HG03095 (cell line): ENCODE data around the gene SRRM2.

Source experiments
- ATAC-seq: cut with Tn5 transposase; IDR thresholded peaks from one replicate; pipeline ENCODE4 v1.9.1; 2021; ENCODE audit warnings: moderate library complexity; ENCODE audit not compliant: unreplicated experiment

The SRRM2 gene

GRCh38 chr16:2757344-2757743 is 4.9 kb downstream of the SRRM2 start:
- ATAC-seq, result no peak

DNA sequence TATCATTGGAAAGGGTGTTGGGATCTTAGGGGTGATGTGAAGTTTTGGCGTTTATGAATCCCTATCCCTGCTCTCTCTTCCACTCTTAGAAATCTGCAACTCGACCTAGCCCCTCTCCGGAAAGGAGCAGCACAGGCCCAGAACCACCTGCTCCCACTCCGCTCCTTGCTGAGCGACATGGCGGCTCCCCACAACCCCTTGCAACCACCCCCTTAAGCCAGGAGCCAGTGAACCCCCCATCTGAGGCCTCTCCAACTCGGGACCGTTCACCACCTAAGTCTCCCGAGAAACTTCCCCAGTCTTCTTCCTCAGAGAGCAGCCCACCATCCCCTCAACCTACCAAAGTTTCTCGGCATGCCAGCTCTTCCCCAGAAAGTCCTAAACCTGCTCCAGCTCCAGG is 9.0 kb downstream of the SRRM2 start:
- no peak for ATAC-seq

GRCh38 chr16:2761886-2762583 is 9.6 kb downstream of the SRRM2 start:
- ATAC-seq, result no peak

GRCh38 chr16:2762711-2763110 is 10.3 kb downstream of the SRRM2 start:
- ATAC-seq, result no peak

GRCh38 chr16:2763173-2763572 is 10.7 kb downstream of the SRRM2 start:
- no peak for ATAC-seq

GRCh38 chr16:2764718-2765117 is 12.3 kb downstream of the SRRM2 start:
- ATAC-seq, result no peak

DNA sequence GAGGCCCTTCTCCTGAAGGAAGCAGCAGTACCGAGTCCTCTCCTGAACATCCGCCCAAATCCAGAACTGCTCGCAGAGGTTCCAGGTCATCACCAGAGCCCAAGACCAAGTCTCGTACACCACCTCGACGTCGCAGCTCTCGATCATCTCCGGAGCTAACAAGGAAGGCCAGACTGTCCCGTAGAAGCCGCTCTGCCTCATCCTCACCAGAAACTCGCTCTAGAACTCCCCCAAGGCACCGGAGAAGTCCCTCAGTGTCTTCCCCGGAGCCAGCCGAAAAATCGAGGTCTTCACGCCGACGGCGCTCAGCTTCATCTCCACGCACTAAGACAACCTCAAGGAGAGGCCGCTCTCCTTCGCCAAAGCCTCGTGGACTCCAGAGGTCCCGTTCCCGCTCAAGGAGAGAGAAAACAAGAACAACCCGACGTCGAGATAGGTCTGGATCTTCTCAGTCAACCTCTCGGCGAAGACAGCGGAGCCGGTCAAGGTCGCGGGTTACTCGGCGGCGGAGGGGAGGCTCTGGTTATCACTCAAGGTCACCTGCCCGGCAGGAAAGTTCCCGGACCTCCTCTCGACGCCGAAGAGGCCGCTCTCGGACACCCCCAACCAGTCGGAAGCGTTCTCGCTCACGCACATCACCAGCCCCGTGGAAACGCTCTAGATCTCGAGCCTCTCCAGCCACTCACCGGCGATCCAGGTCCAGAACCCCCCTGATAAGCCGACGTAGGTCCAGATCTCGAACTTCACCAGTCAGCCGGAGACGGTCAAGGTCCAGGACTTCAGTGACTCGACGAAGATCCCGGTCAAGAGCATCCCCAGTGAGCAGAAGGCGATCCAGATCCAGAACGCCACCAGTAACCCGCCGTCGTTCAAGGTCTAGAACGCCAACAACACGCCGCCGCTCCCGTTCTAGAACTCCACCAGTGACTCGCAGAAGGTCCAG is 13.3 kb downstream of the SRRM2 start:
- no peak for ATAC-seq

DNA sequence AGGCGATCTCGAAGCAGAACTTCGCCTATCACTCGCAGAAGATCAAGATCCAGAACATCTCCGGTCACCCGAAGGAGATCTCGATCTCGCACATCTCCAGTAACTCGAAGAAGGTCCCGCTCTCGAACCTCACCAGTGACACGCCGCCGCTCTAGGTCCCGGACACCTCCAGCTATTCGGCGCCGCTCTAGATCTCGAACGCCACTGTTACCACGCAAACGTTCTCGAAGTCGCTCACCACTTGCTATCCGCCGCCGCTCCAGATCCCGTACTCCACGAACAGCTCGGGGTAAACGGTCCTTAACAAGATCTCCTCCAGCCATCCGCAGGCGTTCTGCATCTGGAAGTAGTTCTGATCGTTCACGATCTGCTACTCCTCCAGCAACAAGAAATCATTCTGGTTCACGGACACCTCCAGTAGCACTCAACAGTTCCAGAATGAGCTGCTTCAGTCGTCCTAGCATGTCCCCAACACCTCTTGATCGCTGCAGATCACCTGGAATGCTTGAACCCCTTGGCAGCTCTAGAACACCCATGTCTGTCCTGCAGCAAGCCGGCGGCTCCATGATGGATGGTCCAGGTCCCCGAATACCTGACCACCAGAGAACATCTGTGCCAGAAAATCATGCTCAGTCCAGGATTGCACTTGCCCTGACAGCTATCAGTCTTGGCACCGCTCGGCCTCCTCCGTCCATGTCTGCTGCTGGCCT is 14.1 kb downstream of the SRRM2 start:
- ATAC-seq, result no peak

DNA sequence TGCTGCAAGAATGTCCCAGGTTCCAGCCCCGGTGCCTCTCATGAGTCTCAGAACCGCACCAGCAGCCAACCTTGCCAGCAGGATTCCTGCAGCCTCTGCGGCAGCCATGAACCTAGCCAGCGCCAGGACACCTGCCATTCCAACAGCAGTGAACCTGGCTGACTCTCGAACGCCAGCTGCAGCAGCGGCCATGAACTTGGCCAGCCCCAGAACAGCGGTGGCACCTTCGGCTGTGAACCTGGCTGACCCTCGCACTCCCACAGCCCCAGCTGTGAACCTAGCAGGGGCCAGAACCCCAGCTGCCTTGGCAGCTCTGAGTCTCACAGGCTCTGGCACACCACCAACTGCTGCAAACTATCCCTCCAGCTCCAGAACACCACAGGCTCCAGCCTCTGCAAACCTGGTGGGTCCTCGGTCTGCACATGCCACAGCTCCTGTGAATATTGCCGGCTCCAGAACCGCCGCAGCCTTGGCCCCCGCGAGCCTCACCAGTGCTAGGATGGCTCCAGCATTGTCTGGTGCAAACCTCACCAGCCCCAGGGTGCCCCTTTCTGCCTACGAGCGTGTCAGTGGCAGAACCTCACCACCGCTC is 14.8 kb downstream of the SRRM2 start:
- no peak for ATAC-seq

- no peak for ATAC-seq
Observed at GRCh38 chr16:2767891-2768290, 15.5 kb downstream of the SRRM2 start.

DNA sequence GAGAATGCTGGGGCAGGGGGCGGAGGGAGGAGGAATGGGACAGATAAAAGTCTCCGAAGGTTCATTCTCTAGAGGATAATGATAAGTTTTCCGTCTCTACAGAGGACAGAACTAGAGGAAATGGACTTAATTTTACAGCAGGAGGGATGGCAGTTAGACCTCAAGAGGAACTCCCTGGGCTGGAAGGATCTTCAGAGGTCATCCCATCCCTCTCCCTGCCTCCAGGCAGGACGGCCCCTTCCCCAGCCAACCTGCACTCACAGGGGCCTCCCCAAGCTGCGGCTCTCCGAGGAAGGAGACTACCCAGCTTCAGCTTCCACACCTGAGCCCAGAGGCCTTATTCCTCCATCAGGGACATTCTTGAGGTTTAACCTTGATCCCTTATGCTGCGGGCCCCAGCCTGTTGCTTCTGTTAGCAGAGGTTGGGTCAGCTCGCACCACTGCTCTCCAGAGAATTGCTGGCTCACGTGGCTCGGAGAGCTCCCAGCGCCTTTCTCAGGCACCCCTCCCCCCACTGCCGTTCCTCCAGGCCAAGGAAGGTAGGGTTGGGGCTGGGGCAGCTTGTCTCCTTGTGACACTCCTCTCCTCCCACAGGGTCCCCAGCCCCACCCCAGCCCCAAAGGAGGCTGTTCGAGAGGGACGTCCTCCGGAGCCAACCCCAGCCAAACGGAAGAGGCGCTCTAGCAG is 16.1 kb downstream of the SRRM2 start:
- ATAC-seq, result no peak

DNA sequence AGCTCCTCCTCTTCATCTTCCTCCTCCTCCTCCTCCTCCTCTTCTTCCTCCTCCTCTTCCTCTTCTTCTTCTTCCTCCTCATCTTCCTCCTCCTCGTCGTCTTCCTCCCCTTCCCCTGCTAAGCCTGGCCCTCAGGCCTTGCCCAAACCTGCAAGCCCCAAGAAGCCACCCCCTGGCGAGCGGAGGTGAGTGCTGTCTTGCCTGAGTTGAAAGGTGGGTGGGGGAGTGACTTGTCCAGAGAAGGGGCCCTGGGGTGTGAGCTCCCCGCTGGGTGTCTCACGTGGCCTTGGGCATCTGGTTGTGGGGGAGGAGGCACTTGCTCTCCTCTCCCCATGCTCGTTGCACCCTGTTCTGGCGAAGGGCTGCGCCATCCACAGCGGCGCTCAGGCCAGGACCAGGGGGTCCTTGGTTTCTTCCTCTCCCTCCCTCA is 16.7 kb downstream of the SRRM2 start:
- no peak for ATAC-seq

DNA sequence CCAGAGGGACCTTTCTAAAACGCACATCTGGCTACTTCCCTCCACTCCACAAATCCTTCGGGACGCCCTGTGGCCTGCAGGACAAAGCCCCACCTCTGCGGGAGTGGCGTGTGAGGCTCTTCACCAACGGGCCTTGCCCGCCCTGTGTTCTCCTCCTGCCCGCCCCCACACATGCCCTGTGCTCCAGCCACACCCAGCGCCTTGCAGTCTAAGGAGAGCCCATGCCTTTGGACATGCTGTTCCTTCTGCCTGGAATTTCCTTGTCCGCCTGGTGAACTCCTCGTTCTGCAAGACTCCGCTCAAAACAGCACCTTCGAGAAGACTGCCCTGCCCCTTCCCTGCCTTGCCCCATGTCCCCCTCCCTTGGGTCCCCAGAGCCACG is 17.2 kb downstream of the SRRM2 start:
- ATAC-seq, result no peak

- ATAC-seq, result no peak
Observed at GRCh38 chr16:2770057-2770951, 17.9 kb downstream of the SRRM2 start.

- no peak for ATAC-seq
Observed at GRCh38 chr16:2771496-2772402, 19.3 kb downstream of the SRRM2 start.

DNA sequence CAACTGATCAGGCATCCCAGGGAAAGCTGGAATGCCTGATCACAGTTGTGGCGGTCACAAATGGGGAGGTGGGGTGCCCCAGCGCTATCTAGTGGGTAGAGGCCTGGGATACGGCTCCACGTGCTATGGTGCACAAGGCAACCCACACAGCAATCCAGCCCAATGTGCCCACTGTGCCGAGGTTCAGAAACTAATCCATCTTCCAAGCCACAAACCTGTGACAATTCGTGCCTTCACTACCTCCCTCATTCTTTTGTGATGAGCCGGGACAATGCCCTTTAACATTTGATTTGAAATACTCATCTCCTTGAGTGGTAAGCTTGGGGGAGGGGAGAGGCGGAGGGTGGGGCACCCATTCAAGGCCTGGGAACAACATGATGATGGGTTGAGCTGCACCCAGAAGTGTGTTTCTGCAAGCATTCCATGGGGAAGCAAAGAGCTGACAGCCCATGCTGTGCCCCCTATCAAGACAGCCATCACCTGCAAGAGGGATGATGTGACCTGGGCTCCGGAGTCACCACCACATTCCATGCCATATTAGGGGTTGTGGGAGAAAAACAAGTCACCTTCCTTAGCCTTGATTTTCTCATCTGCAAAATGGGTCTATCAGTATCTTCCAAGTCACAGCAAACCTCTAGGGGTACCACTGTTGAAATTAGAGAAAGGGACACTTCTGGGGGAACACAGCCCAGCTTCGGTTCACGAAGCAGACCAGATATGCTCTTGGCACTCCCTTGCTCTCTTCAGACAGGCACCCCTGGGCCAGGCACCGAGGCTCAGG is 20.9 kb downstream of the SRRM2 start:
- ATAC-seq, result no peak

- ATAC-seq, result no peak
Observed at GRCh38 chr16:2774161-2774891, 21.9 kb downstream of the SRRM2 start.
